OCI-LY7 (cell line): ENCODE measurements around the gene CCDC47. TPM values are rescaled to one million over a fixed set of nuclear protein-coding genes. Genes with fewer than 3 reads are reported as not detected.

Experiments
- BruUV-seq: library from RNA; stranded (reverse); fragments of 400-500 nt; replicated peaks from 2 replicates; lab custom pipeline; 2021; lab: Mats Ljungman, UMichigan
- CTCF ChIA-PET: fragments of 300-600 bp; sonication (Branson Sonifier 250); formaldehyde crosslinking; loops from one replicate; lab custom pipeline; 2022; ENCODE audit warnings: antibody characterized with exemption; ENCODE audit not compliant: unreplicated experiment; lab: Charles Lee
- POLR2A ChIA-PET: fragments of 300-600 bp; sonication (Branson Sonifier 250); formaldehyde crosslinking; loops from one replicate; lab custom pipeline; 2022; ENCODE audit warnings: antibody characterized with exemption; lab: Charles Lee
- DNase-seq: peaks from one replicate; pipeline ENCODE4 v3.0.0-alpha.2; 2015; ENCODE audit warnings: low spot score
- H2AFZ ChIP-seq: fragments of 200-600 bp; sonication (generic), shearing (Covaris generic); 2 replicates; pipeline ENCODE4 v1.6.1; 2014; ENCODE audit warnings: mild to moderate bottlenecking, antibody characterized with exemption, low read length, moderate library complexity
- H3K27ac ChIP-seq: fragments of 200-600 bp; sonication (generic); 2 replicates; pipeline ENCODE4 v1.5.1; 2014; ENCODE audit warnings: mixed run types, low read depth, mild to moderate bottlenecking, moderate library complexity, low read length, inconsistent platforms; ENCODE audit not compliant: poor library complexity, severe bottlenecking
- H3K36me3 ChIP-seq: fragments of 200-600 bp; sonication (generic); 2 replicates; pipeline ENCODE4 v1.6.1; 2014; ENCODE audit warnings: mild to moderate bottlenecking, antibody characterized with exemption, low read length, moderate library complexity, mixed read lengths; ENCODE audit not compliant: insufficient read depth
- H3K4me1 ChIP-seq: fragments of 200-600 bp; sonication (generic); 2 replicates; pipeline ENCODE4 v1.5.1; 2014; ENCODE audit warnings: mild to moderate bottlenecking, low read length; ENCODE audit not compliant: insufficient read depth, poor library complexity, severe bottlenecking
- H3K4me2 ChIP-seq: fragments of 200-600 bp; sonication (generic); 2 replicates; pipeline ENCODE4 v1.6.1; 2014; ENCODE audit warnings: mild to moderate bottlenecking, low read length
- H3K4me3 ChIP-seq: fragments of 200-600 bp; sonication (generic); 2 replicates; pipeline ENCODE4 v1.5.1; 2014; ENCODE audit warnings: mild to moderate bottlenecking, low read depth, low read length; ENCODE audit not compliant: poor library complexity, severe bottlenecking
- H3K79me2 ChIP-seq: fragments of 200-600 bp; sonication (generic); 2 replicates; pipeline ENCODE4 v1.6.1; 2016; ENCODE audit warnings: low read depth, mild to moderate bottlenecking, low read length, moderate library complexity, mixed read lengths; ENCODE audit not compliant: insufficient read depth
- H3K9me2 ChIP-seq: fragments of 200-600 bp; sonication (generic); 2 replicates; pipeline ENCODE4 v1.6.1; 2016; ENCODE audit warnings: mild to moderate bottlenecking, low read length, mixed read lengths; ENCODE audit not compliant: insufficient read depth
- H3K9me3 ChIP-seq: fragments of 200-600 bp; sonication (generic); 2 replicates; pipeline ENCODE4 v1.6.1; 2014; ENCODE audit warnings: mild to moderate bottlenecking, mixed run types, low read length, mixed read lengths
- H4K20me1 ChIP-seq: fragments of 200-600 bp; sonication (generic); 2 replicates; pipeline ENCODE4 v1.6.1; 2014; ENCODE audit warnings: mild to moderate bottlenecking, antibody characterized with exemption, low read length, moderate library complexity, mixed read lengths; ENCODE audit not compliant: insufficient read depth
- CTCF ChIP-seq: fragments of 200-600 bp; sonication (generic); conservative IDR thresholded peaks from 2 replicates; pipeline ENCODE4 v1.5.1; 2014; ENCODE audit warnings: mild to moderate bottlenecking, antibody characterized with exemption, low read length, moderate library complexity, mixed read lengths
- EZH2phosphoT487 ChIP-seq: fragments of 200-600 bp; sonication (generic); IDR thresholded peaks from 2 replicates; pipeline ENCODE4 v1.6.1; 2018; ENCODE audit warnings: low read depth, borderline replicate concordance, mild to moderate bottlenecking, mixed run types, antibody characterized with exemption, low read length, moderate library complexity, mixed read lengths
- intact Hi-C: fragments of 100-400 bp; cut with micrococcal nuclease; formaldehyde crosslinking; loops from one replicate; pipeline ENCODE4 v1.10.0; 2022; ENCODE audit not compliant: unreplicated experiment
- total RNA-seq, 2 experiments: library from RNA; depleted of rRNA in 1 of 2; stranded (reverse); fragments of >200 nt in 1 of 2; shearing (Covaris generic) in 1 of 2; gene quantifications; 2 replicates each; pipeline ENCODE4 v1.2.3, GENCODE V29; 2014 to 2022

CCDC47 gene
- total RNA-seq, 2 experiments from 2014 or later: 27.5 to 50.3 TPM

GRCh38 chr17:63705657-63706056 lies 67.7 kb downstream of the CCDC47 start:
- peaks cover 60% of the 10 kb centered on the region for H3K4me1 ChIP-seq
- peaks cover 29% of the 10 kb centered on the region for H3K79me2 ChIP-seq
- TF ChIP-seq EZH2phosphoT487 (no peak), CTCF (no peak)
- CTCF ChIA-PET: no interaction called here
- no TSS peak for BruUV-seq
- POLR2A ChIA-PET: interaction anchor here (0.5 to 0.9 kb wide), 2 partner anchors 61 to 1050 kb away, joined by 3 to 4 read pairs; no protein-coding TSS in a partner anchor
- peak overlapping the region; percentile 56 for H3K27ac ChIP-seq
- no peaks in the 10 kb centered on the region for H3K9me3 ChIP-seq
- intact Hi-C loops: no loop called here
- H3K4me2 ChIP-seq: peak overlapping the region; percentile 59
- H3K36me3 ChIP-seq: peaks cover 77% of the 10 kb centered on the region
- DNase-seq: peak; percentile 28
- H3K9me2 ChIP-seq: no peaks in the 10 kb centered on the region
- 0 out of 2 replicates have a peak, but pooled peaks cover 6% of the 10 kb centered on the region for H4K20me1 ChIP-seq
- peak overlapping the region; percentile 7 for H3K4me3 ChIP-seq
- no peak overlapping the region for H2AFZ ChIP-seq

DNA sequence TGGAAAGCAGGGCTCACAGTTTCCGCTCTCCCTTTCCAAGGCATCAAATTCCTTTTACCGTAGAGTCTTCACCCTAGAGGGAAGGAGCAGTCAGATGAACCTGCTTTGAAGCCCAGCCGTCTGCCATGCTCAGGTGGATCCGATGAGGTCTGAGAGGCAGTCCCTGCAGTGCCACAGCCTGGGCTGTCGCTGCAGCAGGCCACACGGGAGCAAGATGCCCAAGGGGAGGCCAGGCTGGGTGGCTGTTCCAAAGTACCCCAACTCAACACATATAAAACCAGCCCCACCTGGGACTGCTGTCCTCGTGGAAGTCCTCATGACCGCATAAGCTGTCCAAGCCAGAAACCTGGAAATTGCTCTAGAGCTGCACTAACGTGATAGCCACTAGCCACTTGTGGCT lies 68.6 kb downstream of the CCDC47 start:
- Histone ChIP-seq H3K27ac (peak overlapping the region; percentile 56), H3K9me2 (no peaks in the 10 kb centered on the region), H4K20me1 (0 out of 2 replicates have a peak, but pooled peaks cover 6% of the 10 kb centered on the region), H3K9me3 (no peaks in the 10 kb centered on the region), H3K36me3 (peaks cover 69% of the 10 kb centered on the region), H3K79me2 (peaks cover 29% of the 10 kb centered on the region), H3K4me1 (peaks cover 65% of the 10 kb centered on the region), H2AFZ (no peak overlapping the region), H3K4me2 (peak overlapping the region; percentile 59), H3K4me3 (no peak overlapping the region)
- BruUV-seq: no TSS peak
- no peak for DNase-seq
- TF ChIP-seq CTCF (no peak), EZH2phosphoT487 (no peak)
- CTCF ChIA-PET: no interaction called here
- POLR2A ChIA-PET: no interaction called here
- intact Hi-C loops: no loop called here

GRCh38 chr17:63704259-63704576 lies 69.2 kb downstream of the CCDC47 start:
- H4K20me1 ChIP-seq: 0 out of 2 replicates have a peak, but pooled peaks cover 6% of the 10 kb centered on the region
- no peak for TF ChIP-seq EZH2phosphoT487
- no peak for TF ChIP-seq CTCF
- POLR2A ChIA-PET: no interaction called here
- no peaks in the 10 kb centered on the region for H3K9me3 ChIP-seq
- H2AFZ ChIP-seq: no peak overlapping the region
- no peak overlapping the region for H3K4me3 ChIP-seq
- H3K4me1 ChIP-seq: peaks cover 65% of the 10 kb centered on the region
- no peaks in the 10 kb centered on the region for H3K9me2 ChIP-seq
- intact Hi-C loops: no loop called here
- CTCF ChIA-PET: no interaction called here
- no peak for DNase-seq
- no TSS peak for BruUV-seq
- no peak overlapping the region for H3K27ac ChIP-seq
- H3K4me2 ChIP-seq: peak overlapping the region; percentile 98; the same call in 1 of the 2 replicates
- H3K79me2 ChIP-seq: peaks cover 29% of the 10 kb centered on the region
- peaks cover 62% of the 10 kb centered on the region for H3K36me3 ChIP-seq
